KMS-11 (cell line): ENCODE results near the gene ACTL10.
"Not testable (repeated sequence)": the region's sequence is repeated elsewhere in the genome, so short reads cannot be mapped to it uniquely, and the experiment has no call there.

Source experiments
- H2AFZ ChIP-seq: fragments of 200-600 bp; sonication (generic); 2 replicates; pipeline ENCODE4 v1.6.1; 2016; ENCODE audit warnings: antibody characterized with exemption, mixed run types, low read depth
- H3K27ac ChIP-seq: fragments of 200-600 bp; sonication (generic); 2 replicates; pipeline ENCODE4 v1.6.1; 2016; ENCODE audit warnings: mild to moderate bottlenecking, mixed run types
- H3K27me3 ChIP-seq: fragments of 200-600 bp; sonication (generic); 2 replicates; pipeline ENCODE4 v1.6.1; 2017; ENCODE audit warnings: mild to moderate bottlenecking, low read depth, mixed run types, moderate library complexity; ENCODE audit not compliant: insufficient read depth
- H3K36me3 ChIP-seq: fragments of 200-600 bp; sonication (generic); 2 replicates; pipeline ENCODE4 v1.6.1; 2017; ENCODE audit warnings: mild to moderate bottlenecking, mixed run types; ENCODE audit not compliant: insufficient read depth
- H3K4me1 ChIP-seq: fragments of 200-600 bp; sonication (generic); 2 replicates; pipeline ENCODE4 v1.6.1; 2016; ENCODE audit warnings: mild to moderate bottlenecking, low read depth, mixed run types; ENCODE audit not compliant: poor library complexity, severe bottlenecking
- H3K4me2 ChIP-seq: fragments of 200-600 bp; sonication (generic); 2 replicates; pipeline ENCODE4 v1.7.0; 2016; ENCODE audit warnings: mild to moderate bottlenecking, mixed run types
- H3K4me3 ChIP-seq: fragments of 200-600 bp; sonication (generic); IDR thresholded peaks from 2 replicates; pipeline ENCODE4 v1.6.1; 2017; ENCODE audit warnings: low read depth, low read length, mixed read lengths; ENCODE audit not compliant: insufficient read depth
- H3K79me2 ChIP-seq: fragments of 200-600 bp; sonication (generic); 2 replicates; pipeline ENCODE4 v1.6.1; 2016; ENCODE audit warnings: low read depth, mixed run types; ENCODE audit not compliant: insufficient read depth
- H3K9ac ChIP-seq: fragments of 200-600 bp; sonication (generic); 2 replicates; pipeline ENCODE4 v1.6.1; 2016; ENCODE audit warnings: mild to moderate bottlenecking, mixed run types
- H4K20me1 ChIP-seq: fragments of 200-600 bp; sonication (generic); 2 replicates; pipeline ENCODE4 v1.6.1; 2016; ENCODE audit warnings: mild to moderate bottlenecking, mixed run types; ENCODE audit not compliant: insufficient read depth
- CTCF ChIP-seq: fragments of 200-600 bp; sonication (generic); conservative IDR thresholded peaks from 2 replicates; pipeline ENCODE4 v1.6.1; 2017; ENCODE audit warnings: low read depth, mild to moderate bottlenecking, antibody characterized with exemption, low read length, moderate library complexity, mixed read lengths

ACTL10 gene

GRCh38 chr20:33630507-33630906, 36.2 kb upstream of the ACTL10 start:
- H3K9ac ChIP-seq: no peak overlapping the region
- H3K4me1 ChIP-seq: no peaks in the 10 kb centered on the region
- no peaks in the 10 kb centered on the region for H3K36me3 ChIP-seq

GRCh38 chr20:33631910-33632309, 34.8 kb upstream of the ACTL10 start:
- H3K9ac ChIP-seq, H2AFZ ChIP-seq, H3K4me2 ChIP-seq, H3K27ac ChIP-seq, H3K4me1 ChIP-seq, H3K79me2 ChIP-seq, H3K36me3 ChIP-seq, H3K4me3 ChIP-seq, H4K20me1 ChIP-seq, H3K27me3 ChIP-seq: not testable (repeated sequence)

More at GRCh38 chr20:33630507-33630906, 36.2 kb upstream of the ACTL10 start:
- no peak overlapping the region for H3K27ac ChIP-seq
- no peak overlapping the region for H3K4me3 ChIP-seq
- no peaks in the 10 kb centered on the region for H3K27me3 ChIP-seq
- no peaks in the 10 kb centered on the region for H3K79me2 ChIP-seq
- no peak overlapping the region for H2AFZ ChIP-seq
- no peaks in the 10 kb centered on the region for H4K20me1 ChIP-seq
- no peak for TF ChIP-seq CTCF
- H3K4me2 ChIP-seq: no peak overlapping the region

- no peak overlapping the region for H3K27ac ChIP-seq
- H3K36me3 ChIP-seq: no peaks in the 10 kb centered on the region
- H3K4me1 ChIP-seq: no peaks in the 10 kb centered on the region
- no peak overlapping the region for H3K4me2 ChIP-seq
- H2AFZ ChIP-seq: no peak overlapping the region
- H3K79me2 ChIP-seq: no peaks in the 10 kb centered on the region
- H3K9ac ChIP-seq: no peak overlapping the region
- H4K20me1 ChIP-seq: no peaks in the 10 kb centered on the region
- TF ChIP-seq CTCF: no peak
- no peak overlapping the region for H3K4me3 ChIP-seq
- H3K27me3 ChIP-seq: no peaks in the 10 kb centered on the region
These were observed 31.4 kb upstream of the ACTL10 start for GRCh38 chr20:33635341-33635740.

- Histone ChIP-seq H4K20me1 (no peaks in the 10 kb centered on the region), H3K9ac (no peak overlapping the region), H3K4me1 (no peaks in the 10 kb centered on the region), H3K79me2 (no peaks in the 10 kb centered on the region), H2AFZ (no peak overlapping the region), H3K4me2 (no peak overlapping the region), H3K27ac (no peak overlapping the region), H3K27me3 (no peaks in the 10 kb centered on the region), H3K36me3 (no peaks in the 10 kb centered on the region), H3K4me3 (no peak overlapping the region)
- no peak for TF ChIP-seq CTCF
These were observed 30.0 kb upstream of the ACTL10 start for GRCh38 chr20:33636776-33637175.

GRCh38 chr20:33640287-33640686, 26.5 kb upstream of the ACTL10 start:
- no peak for TF ChIP-seq CTCF
- no peak overlapping the region for H3K4me3 ChIP-seq
- no peak overlapping the region for H3K4me2 ChIP-seq
- no peaks in the 10 kb centered on the region for H3K27me3 ChIP-seq
- no peaks in the 10 kb centered on the region for H3K79me2 ChIP-seq
- no peaks in the 10 kb centered on the region for H3K36me3 ChIP-seq
- H3K27ac ChIP-seq: no peak overlapping the region
- no peak overlapping the region for H3K9ac ChIP-seq
- H4K20me1 ChIP-seq: no peaks in the 10 kb centered on the region
- H3K4me1 ChIP-seq: peaks cover 2% of the 10 kb centered on the region
- H2AFZ ChIP-seq: no peak overlapping the region
